Spinal cord (tissue), 10 donors: Measurements from ENCODE around the gene TBX15. TPM values are rescaled to one million over a fixed set of nuclear protein-coding genes. Genes with fewer than 3 reads are reported as not detected.

Experiments used
- DNase-seq, 6 donors: peaks; one replicate each; pipeline versions ENCODE4 v3.0.0 to v3.0.0-alpha.2; 2013 to 2015; ENCODE audit warnings: low spot score in 6 of 6, low read depth in 4 of 6
- H3K27ac ChIP-seq: one replicate; pipeline ENCODE4 v1.5.1; 2013; ENCODE audit warnings: low read depth, low read length, control low read depth
- H3K27me3 ChIP-seq: one replicate; pipeline ENCODE4 v1.6.1; 2013; ENCODE audit warnings: low read length; ENCODE audit not compliant: control insufficient read depth, insufficient read depth
- H3K36me3 ChIP-seq: one replicate; pipeline ENCODE4 v1.6.1; 2013; ENCODE audit warnings: low read length; ENCODE audit not compliant: control insufficient read depth, insufficient read depth
- H3K4me1 ChIP-seq: one replicate; pipeline ENCODE4 v1.6.1; 2013; ENCODE audit warnings: low read length; ENCODE audit not compliant: control insufficient read depth, insufficient read depth
- H3K4me3 ChIP-seq: one replicate; pipeline ENCODE4 v1.5.1; 2013; ENCODE audit warnings: low read depth, low read length, control low read depth
- H3K9me3 ChIP-seq: one replicate; pipeline ENCODE4 v1.6.1; 2013; ENCODE audit warnings: low read length; ENCODE audit not compliant: control insufficient read depth, insufficient read depth
- WGBS: methylation state at CpG from one replicate; pipeline ENCODE4 v1.1.5; 2013; ENCODE audit warnings: missing lambda C conversion rate; ENCODE audit not compliant: insufficient coverage; 5-methylcytosine and 5-hydroxymethylcytosine counted together
- polyA plus RNA-seq, 2 donors: library from polyadenylated mRNA; unstranded; fragments of 120-200 nt; gene quantifications; one replicate each; pipeline ENCODE4 v1.2.1, GENCODE V29; 2013; ENCODE audit not compliant: insufficient read length in 2 of 2
- total RNA-seq, 2 donors: library from RNA; depleted of rRNA in 1 of 2; stranded (reverse); fragments of 120-200 nt in 1 of 2; fragments of >200 nt in 1 of 2; gene quantifications; one replicate each; pipeline versions ENCODE4 v1.2.3 to v1.2.4, GENCODE V29; 2013 to 2014
- donor health status: healthy.

TBX15 gene
- total and polyA plus RNA-seq, 4 donors: 0.41 to 30.6 (median 4.9) TPM

DNA sequence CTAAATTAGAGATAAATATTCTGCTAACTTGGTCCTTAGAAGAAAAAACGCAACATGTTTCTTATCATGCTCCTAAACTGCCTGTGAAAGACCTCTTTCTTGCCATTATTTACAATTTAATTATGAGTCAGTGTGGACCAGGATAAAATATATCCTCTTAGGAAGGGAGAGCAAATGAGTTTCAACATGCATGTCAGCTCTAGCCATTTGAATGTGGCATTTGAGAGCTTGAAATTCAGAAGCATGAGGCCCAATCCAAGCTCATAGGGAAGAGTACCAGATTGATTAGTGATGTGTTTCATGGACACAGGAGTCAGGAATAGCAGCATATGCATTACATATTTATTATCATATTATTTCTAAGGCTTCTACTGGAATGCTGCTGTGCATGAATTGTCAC lies 39.3 kb downstream of the TBX15 start:
- Histone ChIP-seq H3K27me3 (no peaks in the 10 kb centered on the region), H3K9me3 (no peaks in the 10 kb centered on the region), H3K27ac (no peak overlapping the region), H3K4me1 (no peaks in the 10 kb centered on the region), H3K36me3 (no peaks in the 10 kb centered on the region), H3K4me3 (no peak overlapping the region)
- no peak for DNase-seq
- WGBS: no CpG with 5 or more reads among the region's 1 CpG

DNA sequence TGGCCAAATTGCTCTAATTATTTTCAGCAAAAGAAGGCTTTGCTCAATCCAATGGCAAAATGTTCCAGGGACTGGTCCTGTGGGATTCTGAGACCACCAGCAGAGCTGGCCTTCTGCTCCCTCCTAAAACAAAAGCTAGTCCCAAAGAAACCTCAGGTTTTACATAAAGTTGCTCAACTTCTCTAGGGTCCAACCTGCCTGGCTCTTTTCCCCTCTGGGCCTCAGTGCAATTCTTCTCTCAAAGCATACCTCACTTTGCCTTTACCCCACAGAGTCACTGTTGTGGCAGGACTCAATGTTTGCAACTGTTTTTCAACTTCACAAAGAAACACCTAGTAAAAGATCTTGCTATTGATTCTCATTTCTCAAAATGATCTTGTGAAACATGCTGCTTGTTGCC lies 39.8 kb downstream of the TBX15 start:
- no peaks in the 10 kb centered on the region for H3K4me1 ChIP-seq
- H3K27ac ChIP-seq: no peak overlapping the region

DNA sequence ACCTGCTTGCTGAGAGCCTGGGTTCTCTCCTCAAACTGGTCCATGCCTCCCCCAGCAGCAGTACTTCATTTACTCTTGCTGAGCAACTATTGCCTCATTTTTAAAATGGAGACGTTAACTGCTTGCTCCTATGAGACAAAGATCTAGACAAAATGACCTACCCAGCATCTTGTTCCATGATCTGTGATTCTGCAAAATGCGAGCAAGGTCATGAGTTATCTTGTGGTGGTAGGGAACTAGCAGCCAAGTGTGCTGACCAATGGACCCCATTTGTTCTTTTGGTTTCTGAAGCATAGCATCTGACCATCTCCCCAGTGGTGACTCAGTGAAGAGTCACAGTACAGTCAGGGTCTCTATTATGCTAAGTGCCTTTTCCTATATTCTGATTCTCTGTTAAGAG lies 40.4 kb downstream of the TBX15 start:
- Histone ChIP-seq H3K27me3 (no peaks in the 10 kb centered on the region), H3K36me3 (no peaks in the 10 kb centered on the region), H3K4me3 (no peak overlapping the region), H3K27ac (no peak overlapping the region), H3K9me3 (no peaks in the 10 kb centered on the region), H3K4me1 (no peaks in the 10 kb centered on the region)
- 100% methylated on average over 2 of the region's 2 CpGs for WGBS
- no peak for DNase-seq

More for the DNA sequence above, 39.8 kb downstream of the TBX15 start:
- Histone ChIP-seq H3K4me3 (no peak overlapping the region), H3K27me3 (no peaks in the 10 kb centered on the region), H3K36me3 (no peaks in the 10 kb centered on the region), H3K9me3 (no peaks in the 10 kb centered on the region)
- DNase-seq: no peak

DNA sequence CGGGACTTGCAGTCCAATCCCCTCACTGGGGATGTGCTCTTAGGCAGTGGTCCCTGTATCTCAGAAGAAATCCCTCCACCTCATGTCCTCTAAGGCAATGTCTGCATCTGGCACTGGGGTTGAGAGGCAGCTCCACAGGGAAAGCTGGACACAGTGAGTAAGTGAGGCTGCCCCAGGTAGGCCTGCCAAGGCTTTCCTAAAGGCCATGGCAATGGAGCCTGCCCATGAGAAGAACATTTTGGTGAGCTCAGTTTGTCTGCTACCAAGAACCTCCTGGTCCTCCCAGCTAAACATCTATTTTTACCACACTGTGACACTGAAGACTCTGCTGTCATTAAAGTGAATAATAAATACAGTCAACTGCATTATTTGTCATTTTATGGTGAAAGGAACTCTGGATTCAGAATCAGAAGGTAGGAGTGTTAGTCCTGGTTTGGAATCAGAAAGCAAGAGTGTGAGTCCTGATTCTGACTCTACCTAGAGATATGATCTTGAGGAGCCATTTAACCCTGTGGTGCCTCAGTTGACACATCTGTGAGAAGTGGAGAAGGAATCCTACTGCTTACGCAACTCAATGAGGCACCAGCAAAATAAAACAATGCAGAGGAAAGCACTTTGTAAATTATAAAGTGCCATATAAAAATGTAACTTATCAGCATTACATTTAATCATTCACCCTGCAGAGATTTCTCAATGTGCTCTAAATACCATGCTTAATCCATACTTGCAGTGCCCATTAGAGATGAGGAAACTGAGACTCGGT lies 41.0 kb downstream of the TBX15 start:
- Histone ChIP-seq H3K36me3 (no peaks in the 10 kb centered on the region), H3K4me3 (no peak overlapping the region), H3K4me1 (no peaks in the 10 kb centered on the region), H3K27me3 (no peaks in the 10 kb centered on the region), H3K27ac (no peak overlapping the region), H3K9me3 (no peaks in the 10 kb centered on the region)
- DNase-seq: no peak
- 100% methylated on average over 2 of the region's 3 CpGs for WGBS

DNA sequence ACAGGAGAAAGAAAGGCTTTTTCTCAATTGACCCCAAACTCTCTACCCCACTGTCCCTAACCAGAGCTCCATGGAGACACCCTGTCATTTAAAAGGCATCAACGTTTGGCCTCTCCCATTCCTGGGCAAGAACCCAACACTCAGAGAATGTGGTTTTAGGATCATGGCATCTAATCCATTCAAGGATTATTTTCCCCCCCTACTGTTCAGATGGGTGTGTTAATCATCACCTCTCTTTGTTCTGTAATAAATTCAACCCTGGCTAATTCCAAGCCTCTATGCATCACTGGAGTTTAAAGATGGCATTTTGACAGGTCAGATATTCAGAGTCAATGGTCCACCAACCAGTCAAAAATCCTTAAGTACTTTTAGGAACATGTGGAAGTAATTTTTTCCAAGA lies 42.7 kb downstream of the TBX15 start:
- H3K27me3 ChIP-seq: no peaks in the 10 kb centered on the region
- no CpG with 5 or more reads among the region's 1 CpG for WGBS

DNA sequence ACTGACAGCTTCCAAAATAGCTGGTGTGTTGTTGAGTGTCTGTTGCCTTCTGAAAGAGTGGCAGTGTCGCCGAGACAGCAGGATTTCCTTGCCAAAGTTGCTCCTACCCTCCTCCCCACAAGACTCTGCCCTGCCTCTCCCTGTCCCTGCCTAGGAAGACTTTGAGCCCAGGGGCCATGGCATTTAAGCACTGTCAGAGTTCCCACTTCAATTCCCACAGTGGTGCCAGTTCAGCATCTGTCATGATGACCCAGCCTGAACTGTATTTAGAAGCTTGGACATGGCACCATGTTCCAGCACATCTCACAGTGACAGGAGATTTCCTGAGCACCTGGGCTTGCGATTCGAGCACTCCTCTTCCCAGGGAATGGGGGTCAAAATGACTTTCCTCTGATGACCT lies 43.6 kb downstream of the TBX15 start:
- no CpG with 5 or more reads among the region's 4 CpGs for WGBS
- H3K9me3 ChIP-seq: no peaks in the 10 kb centered on the region

More for the DNA sequence above, 42.7 kb downstream of the TBX15 start:
- H3K4me3 ChIP-seq: no peak overlapping the region
- no peaks in the 10 kb centered on the region for H3K9me3 ChIP-seq
- DNase-seq: no peak
- no peaks in the 10 kb centered on the region for H3K4me1 ChIP-seq
- H3K27ac ChIP-seq: no peak overlapping the region
- no peaks in the 10 kb centered on the region for H3K36me3 ChIP-seq

DNA sequence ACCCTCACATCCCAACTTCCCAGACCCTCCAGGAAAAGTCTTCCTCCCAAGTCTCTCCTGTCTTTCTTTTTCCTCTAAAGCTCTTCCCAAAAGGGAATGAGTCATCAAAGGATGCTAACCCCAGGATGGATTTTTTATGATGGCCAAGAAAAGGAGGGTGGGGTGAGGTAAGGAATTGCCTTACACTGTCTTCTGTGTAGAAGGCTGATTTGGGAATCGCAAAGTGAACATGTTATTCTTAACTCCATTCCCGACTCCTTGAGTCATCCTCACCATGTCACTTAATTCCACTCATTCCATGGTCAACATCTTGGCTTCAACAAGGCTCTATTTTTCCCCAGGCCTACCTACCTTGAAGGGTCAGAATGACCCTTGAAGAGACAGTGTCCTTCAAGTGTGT lies 44.0 kb downstream of the TBX15 start:
- no peak for DNase-seq
- Histone ChIP-seq H3K4me3 (no peak overlapping the region), H3K36me3 (no peaks in the 10 kb centered on the region), H3K4me1 (no peaks in the 10 kb centered on the region), H3K27ac (no peak overlapping the region), H3K9me3 (no peaks in the 10 kb centered on the region), H3K27me3 (no peaks in the 10 kb centered on the region)
- 86% methylated on average over 1 of the region's 2 CpGs for WGBS

More for the DNA sequence above, 43.6 kb downstream of the TBX15 start:
- Histone ChIP-seq H3K4me3 (no peak overlapping the region), H3K36me3 (no peaks in the 10 kb centered on the region), H3K27ac (no peak overlapping the region), H3K4me1 (no peaks in the 10 kb centered on the region), H3K27me3 (no peaks in the 10 kb centered on the region)
- DNase-seq: no peak

DNA sequence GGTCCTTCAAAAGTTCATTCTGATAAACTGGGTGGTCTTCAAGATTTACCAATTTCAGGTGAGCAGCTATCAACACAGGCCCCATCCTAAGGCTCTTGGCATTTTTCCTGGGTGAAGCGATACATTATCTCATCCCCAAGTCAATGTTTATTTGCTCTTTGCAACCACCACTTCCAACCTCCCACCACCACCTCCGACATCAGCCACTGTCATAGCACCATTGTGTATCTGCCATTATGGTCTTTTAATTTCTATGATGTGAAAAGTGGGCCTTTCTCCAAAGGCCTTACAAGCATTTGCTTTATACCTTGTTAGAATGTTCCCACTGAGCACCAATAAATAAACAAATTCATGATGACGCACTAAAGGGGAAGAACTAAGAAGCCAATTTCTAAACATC lies 47.2 kb downstream of the TBX15 start:
- 91% methylated on average over 1 of the region's 3 CpGs for WGBS
- H3K4me3 ChIP-seq: no peak overlapping the region
- H3K27me3 ChIP-seq: no peaks in the 10 kb centered on the region
- no peaks in the 10 kb centered on the region for H3K4me1 ChIP-seq
- H3K9me3 ChIP-seq: no peaks in the 10 kb centered on the region
- no peaks in the 10 kb centered on the region for H3K36me3 ChIP-seq
- DNase-seq: no peak
- H3K27ac ChIP-seq: no peak overlapping the region

DNA sequence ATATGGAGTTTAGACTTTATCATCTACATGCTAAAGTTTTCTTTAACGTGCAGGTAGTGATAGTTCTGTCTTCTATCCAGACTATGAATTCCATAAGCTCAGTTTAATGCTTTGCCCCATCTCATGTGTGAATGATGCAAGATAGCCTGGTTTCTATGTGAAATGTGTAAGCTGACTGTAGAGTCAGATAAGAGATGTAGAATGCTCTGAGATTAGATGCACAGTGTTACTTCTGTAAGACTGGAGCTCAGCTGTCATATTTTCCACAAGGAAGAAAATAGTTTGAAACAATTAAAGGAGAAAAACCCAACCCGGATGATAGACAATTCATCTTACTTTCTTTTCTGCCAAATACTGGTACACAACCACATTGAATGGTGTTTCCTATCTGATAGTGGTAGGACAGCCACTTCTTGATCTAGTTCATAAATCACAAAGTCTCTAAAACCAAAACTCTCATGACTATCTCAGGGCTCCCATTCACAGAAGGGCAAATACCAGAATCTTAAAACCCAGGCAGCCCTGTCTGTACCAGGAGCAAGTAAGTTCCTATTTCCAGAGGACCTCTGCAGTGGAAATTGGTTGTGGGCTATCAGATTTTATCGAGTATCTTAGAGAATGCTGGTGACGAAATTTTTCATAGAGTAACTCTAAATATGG lies 50.6 kb downstream of the TBX15 start:
- no peaks in the 10 kb centered on the region for H3K36me3 ChIP-seq
- no peaks in the 10 kb centered on the region for H3K4me1 ChIP-seq
- no peaks in the 10 kb centered on the region for H3K27me3 ChIP-seq
- no peak for DNase-seq
- no peak overlapping the region for H3K4me3 ChIP-seq
- WGBS: 94% methylated on average over 2 of the region's 4 CpGs
- H3K27ac ChIP-seq: no peak overlapping the region
- no peaks in the 10 kb centered on the region for H3K9me3 ChIP-seq

DNA sequence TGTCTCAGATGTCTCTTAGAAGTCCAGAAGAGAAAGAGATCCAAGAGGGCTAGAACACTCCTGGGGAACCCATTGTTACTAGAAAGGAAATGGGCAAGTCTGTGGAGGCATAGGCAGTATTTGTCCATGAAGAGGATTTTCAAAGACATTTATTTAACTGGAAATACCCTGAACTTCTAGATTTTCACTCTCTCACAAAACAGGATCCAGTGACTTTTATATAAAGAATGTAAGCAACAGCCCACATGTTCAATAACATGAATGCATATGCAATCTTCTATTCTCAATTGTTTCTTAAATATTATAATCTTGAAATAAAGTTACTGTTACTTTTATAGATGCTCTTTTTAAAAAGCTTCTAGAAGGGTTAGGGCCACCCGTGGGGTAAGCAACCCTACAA lies 53.4 kb downstream of the TBX15 start:
- H3K4me1 ChIP-seq: no peaks in the 10 kb centered on the region
- no peak overlapping the region for H3K4me3 ChIP-seq
- DNase-seq: no peak
- H3K27me3 ChIP-seq: no peaks in the 10 kb centered on the region
- no peak overlapping the region for H3K27ac ChIP-seq
- no peaks in the 10 kb centered on the region for H3K9me3 ChIP-seq
- no CpG with 5 or more reads among the region's 1 CpG for WGBS
- H3K36me3 ChIP-seq: no peaks in the 10 kb centered on the region
